Calu3 (cell line): ENCODE results near the gene METTL9. TPM values are rescaled to one million over a fixed set of nuclear protein-coding genes. Genes with fewer than 3 reads are reported as not detected.

ENCODE experiments used
- BruUV-seq: library from RNA; stranded (reverse); fragments of 400-500 nt; replicated peaks from 2 replicates; lab custom pipeline; 2021; lab: Mats Ljungman, UMichigan
- CTCF ChIA-PET: fragments of 300-600 bp; sonication (Branson Sonifier 250); formaldehyde crosslinking; loops from one replicate; lab custom pipeline; 2022; ENCODE audit warnings: antibody characterized with exemption; lab: Charles Lee
- DNase-seq: peaks from one replicate; pipeline ENCODE4 v3.0.0; 2022
- H3K27ac Mint-ChIP-seq: one replicate; pipeline ENCODE4 v1.8.0; 2022; ENCODE audit warnings: mixed read lengths; ENCODE audit not compliant: unreplicated experiment
- H3K27me3 Mint-ChIP-seq: one replicate; pipeline ENCODE4 v1.8.0; 2022; ENCODE audit warnings: mixed read lengths; ENCODE audit not compliant: unreplicated experiment
- H3K36me3 Mint-ChIP-seq: one replicate; pipeline ENCODE4 v1.8.0; 2022; ENCODE audit warnings: mild to moderate bottlenecking, moderate library complexity, mixed read lengths; ENCODE audit not compliant: insufficient read depth, unreplicated experiment
- H3K4me1 Mint-ChIP-seq: one replicate; pipeline ENCODE4 v1.8.0; 2022; ENCODE audit warnings: mild to moderate bottlenecking, low read depth, mixed read lengths; ENCODE audit not compliant: unreplicated experiment
- H3K4me3 Mint-ChIP-seq: one replicate; pipeline ENCODE4 v1.8.0; 2022; ENCODE audit warnings: mild to moderate bottlenecking, low read depth, moderate library complexity, mixed read lengths; ENCODE audit not compliant: unreplicated experiment
- H3K9me3 Mint-ChIP-seq: one replicate; pipeline ENCODE4 v1.8.0; 2022; ENCODE audit warnings: low read depth, mixed read lengths; ENCODE audit not compliant: unreplicated experiment
- CTCF ChIP-seq: fragments of 200-600 bp; IDR thresholded peaks from one replicate; pipeline ENCODE4 v1.8.0; 2022; ENCODE audit warnings: antibody characterized with exemption; ENCODE audit not compliant: unreplicated experiment
- intact Hi-C: fragments of 100-400 bp; cut with micrococcal nuclease; formaldehyde crosslinking; loops from one replicate; pipeline ENCODE4 v1.10.0; 2022; ENCODE audit not compliant: unreplicated experiment
- total RNA-seq: library from RNA; stranded (reverse); gene quantifications from 2 replicates; pipeline ENCODE4 v1.2.3, GENCODE V29; 2022

METTL9 gene
- total RNA-seq, 1 experiment from 2014 or later, result 109 TPM

GRCh38 chr16:21659124-21659523 lies 59.7 kb downstream of the METTL9 start:
- Mint-ChIP-seq H3K36me3 (peaks cover 16% of the 10 kb centered on the region), H3K27me3 (peaks cover 10% of the 10 kb centered on the region), H3K4me3 (no peak overlapping the region), H3K4me1 (peaks cover 9% of the 10 kb centered on the region), H3K27ac (no peak overlapping the region), H3K9me3 (no peaks in the 10 kb centered on the region)
- no peak for TF ChIP-seq CTCF
- intact Hi-C loops, result loop anchor here (5.0 kb wide), 2 partner anchors 143 to 293 kb away; partner anchors contain the start of gene UQCRC2
- BruUV-seq, result no TSS peak
- DNase-seq, result no peak
- CTCF ChIA-PET, result interaction anchor here (0.6 to 0.7 kb wide), 2 partner anchors 11 to 49 kb away, joined by 3 to 4 read pairs; no protein-coding TSS in a partner anchor

GRCh38 chr16:21663889-21664647 lies 64.7 kb downstream of the METTL9 start, which contains the start of gene OTOA:
OTOA (plus strand) TSS chr16:21663968; CDS start chr16:21678515, 14,547 bp downstream.
- no TSS peak for BruUV-seq
- H3K27me3 Mint-ChIP-seq, result peaks cover 13% of the 10 kb centered on the region
- no peaks in the 10 kb centered on the region for H3K9me3 Mint-ChIP-seq
- CTCF ChIA-PET, result interaction anchor here (1.3 kb wide), 1 partner anchor 27 kb away, joined by 3 read pairs; no protein-coding TSS in a partner anchor
- H3K36me3 Mint-ChIP-seq, result no peaks in the 10 kb centered on the region
- H3K27ac Mint-ChIP-seq, result no peak within 1 kb of the TSS
- no peaks in the 10 kb centered on the region for H3K4me1 Mint-ChIP-seq
- intact Hi-C loops, result no loop called here
- H3K4me3 Mint-ChIP-seq, result peak within 1 kb of the TSS; percentile 58
- DNase-seq, result peak; percentile 13
- no peak for TF ChIP-seq CTCF

GRCh38 chr16:21664801-21665492 lies 65.6 kb downstream of the METTL9 start:
- no peak overlapping the region for H3K27ac Mint-ChIP-seq
- DNase-seq, result no peak
- CTCF ChIA-PET, result interaction anchor here (1.0 to 1.3 kb wide), 2 partner anchors 8 to 26 kb away, joined by 3 read pairs; no protein-coding TSS in a partner anchor

More at GRCh38 chr16:21664801-21665492, 65.6 kb downstream of the METTL9 start:
- no peak for TF ChIP-seq CTCF
- Mint-ChIP-seq H3K4me1 (no peaks in the 10 kb centered on the region), H3K27me3 (peaks cover 13% of the 10 kb centered on the region), H3K36me3 (no peaks in the 10 kb centered on the region), H3K9me3 (no peaks in the 10 kb centered on the region), H3K4me3 (no peak overlapping the region)
- intact Hi-C loops, result no loop called here
- BruUV-seq, result no TSS peak
